IMR-90 (cell line): ENCODE results near the gene STAT3. TPM values are rescaled to one million over a fixed set of nuclear protein-coding genes. Genes with fewer than 3 reads are reported as not detected.

Experiments
- ATAC-seq: fragments of 200-7000 bp; cut with Tn5 transposase; 2 replicates; pipeline ENCODE4 v1.9.1; 2020; ENCODE audit warnings: low read depth, mild to moderate bottlenecking, moderate library complexity
- BruUV-seq: library from RNA; stranded (reverse); fragments of 400-500 nt; replicated peaks from 2 replicates; lab custom pipeline; 2021; lab: Mats Ljungman, UMichigan
- CTCF ChIA-PET: fragments of 300-600 bp; formaldehyde crosslinking; extraction: SDS; loops from one replicate; lab custom pipeline; 2021; ENCODE audit warnings: antibody characterized with exemption; lab: Yijun Ruan, JAX
- POLR2A ChIA-PET: fragments of 300-600 bp; sonication (Branson Sonifier 250); formaldehyde crosslinking; loops from one replicate; lab custom pipeline; 2022; ENCODE audit warnings: antibody characterized with exemption; ENCODE audit not compliant: unreplicated experiment; lab: Charles Lee
- DNase-seq: peaks from one replicate; pipeline ENCODE4 v3.0.0; 2013
- H2AFZ ChIP-seq: replicated peaks from 2 replicates; pipeline ENCODE3; 2013; ENCODE audit warnings: low read length, mild to moderate bottlenecking; ENCODE audit not compliant: poor library complexity
- H2AK5ac ChIP-seq: 2 replicates; pipeline ENCODE4 v1.6.1; 2013; ENCODE audit warnings: low read depth, low read length, inconsistent platforms
- H2AK9ac ChIP-seq: replicated peaks from 2 replicates; pipeline ENCODE3; 2013; ENCODE audit warnings: mild to moderate bottlenecking, low read depth, low read length, moderate library complexity; ENCODE audit not compliant: poor library complexity
- H2BK120ac ChIP-seq: 2 replicates; pipeline ENCODE4 v1.6.1; 2013; ENCODE audit warnings: low read depth, low read length, inconsistent platforms
- H2BK15ac ChIP-seq: 3 replicates; pipeline ENCODE4 v1.6.1; 2013; ENCODE audit warnings: low read depth, low read length, inconsistent platforms
- H2BK20ac ChIP-seq: 2 replicates; pipeline ENCODE4 v1.6.1; 2013; ENCODE audit warnings: low read depth, mild to moderate bottlenecking, inconsistent platforms, low read length, moderate library complexity
- H2BK5ac ChIP-seq: 2 replicates; pipeline ENCODE4 v1.6.1; 2013; ENCODE audit warnings: mild to moderate bottlenecking, low read depth, low read length, inconsistent platforms; ENCODE audit not compliant: poor library complexity, severe bottlenecking
- H3K14ac ChIP-seq: replicated peaks from 2 replicates; pipeline ENCODE4 v1.6.1; 2013; ENCODE audit warnings: low read depth, low read length, inconsistent platforms
- H3K18ac ChIP-seq: 2 replicates; pipeline ENCODE4 v1.6.1; 2013; ENCODE audit warnings: low read depth, low read length, control low read depth
- H3K23ac ChIP-seq: 2 replicates; pipeline ENCODE4 v1.6.1; 2013; ENCODE audit warnings: low read depth, low read length, inconsistent platforms
- H3K27ac ChIP-seq: 2 replicates; pipeline ENCODE4 v1.5.1; 2013; ENCODE audit warnings: mild to moderate bottlenecking, control low read depth, low read length; ENCODE audit not compliant: insufficient read depth
- H3K27me3 ChIP-seq: 2 replicates; pipeline ENCODE4 v1.6.1; 2013; ENCODE audit warnings: low read length; ENCODE audit not compliant: control insufficient read depth, insufficient read depth
- H3K36me3 ChIP-seq: 2 replicates; pipeline ENCODE4 v1.6.1; 2013; ENCODE audit warnings: low read length, mixed read lengths; ENCODE audit not compliant: control insufficient read depth, insufficient read depth
- H3K4ac ChIP-seq: 2 replicates; pipeline ENCODE4 v1.6.1; 2013; ENCODE audit warnings: low read depth, low read length, inconsistent platforms
- H3K4me1 ChIP-seq: 2 replicates; pipeline ENCODE4 v1.6.1; 2013; ENCODE audit warnings: low read length, mixed read lengths; ENCODE audit not compliant: control insufficient read depth, insufficient read depth
- H3K4me2 ChIP-seq: 2 replicates; pipeline ENCODE4 v1.6.1; 2013; ENCODE audit warnings: low read depth, mild to moderate bottlenecking, control low read depth, low read length, moderate library complexity
- H3K4me3 ChIP-seq: 2 replicates; pipeline ENCODE4 v1.5.1; 2013; ENCODE audit warnings: low read depth, mild to moderate bottlenecking, control low read depth, low read length, moderate library complexity; ENCODE audit not compliant: insufficient read depth
- H3K56ac ChIP-seq: 2 replicates; pipeline ENCODE4 v1.6.1; 2013; ENCODE audit warnings: low read length, inconsistent platforms; ENCODE audit not compliant: insufficient read depth; ENCODE audit errors: extremely low read depth
- H3K79me1 ChIP-seq, 2 experiments: 2 replicates each; pipeline ENCODE4 v1.6.1; 2013; ENCODE audit warnings: low read length in 2 of 2, inconsistent platforms in 1 of 2, low read depth in 1 of 2
- H3K9ac ChIP-seq: 2 replicates; pipeline ENCODE4 v1.6.1; 2013; ENCODE audit warnings: low read depth, low read length, control low read depth
- H3K9me1 ChIP-seq: 2 replicates; pipeline ENCODE4 v1.6.1; 2013; ENCODE audit warnings: low read length, inconsistent platforms; ENCODE audit not compliant: insufficient read depth
- H3K9me3 ChIP-seq: 2 replicates; pipeline ENCODE4 v1.6.1; 2013; ENCODE audit warnings: low read length; ENCODE audit not compliant: control insufficient read depth, insufficient read depth
- H4K20me1 ChIP-seq: 2 replicates; pipeline ENCODE4 v1.6.1; 2013; ENCODE audit warnings: low read length, inconsistent platforms; ENCODE audit not compliant: insufficient read depth
- H4K5ac ChIP-seq: 2 replicates; pipeline ENCODE4 v1.6.1; 2013; ENCODE audit warnings: mild to moderate bottlenecking, low read depth, low read length, control low read depth
- H4K8ac ChIP-seq, 2 experiments: 2 replicates each; pipeline ENCODE4 v1.6.1; 2013; ENCODE audit warnings: low read depth in 2 of 2, low read length in 2 of 2, control low read depth in 1 of 2, inconsistent platforms in 1 of 2
- H4K91ac ChIP-seq: 2 replicates; pipeline ENCODE4 v1.6.1; 2013; ENCODE audit warnings: low read depth, low read length, inconsistent platforms; ENCODE audit not compliant: insufficient read depth
- ELK1 ChIP-seq: fragments of 150-350 bp; IDR thresholded peaks from 2 replicates; pipeline ENCODE4 v1.6.1; 2016; ENCODE audit warnings: low read depth, mild to moderate bottlenecking, low read length, moderate library complexity, borderline replicate concordance
- MXI1 ChIP-seq: IDR thresholded peaks from 2 replicates; pipeline ENCODE4 v1.6.1; 2012; ENCODE audit warnings: low read depth, mild to moderate bottlenecking, low read length, moderate library complexity, borderline replicate concordance
- NFE2L2 ChIP-seq: fragments of 150-350 bp; IDR thresholded peaks from 2 replicates; pipeline ENCODE4 v1.6.1; 2016; ENCODE audit warnings: low read depth, mild to moderate bottlenecking, low read length
- POLR2A ChIP-seq: IDR thresholded peaks from 2 replicates; pipeline ENCODE4 v1.6.1; 2012; ENCODE audit warnings: mild to moderate bottlenecking, low read depth, low read length
- SMC3 ChIP-seq: fragments of 150-350 bp; IDR thresholded peaks from 2 replicates; pipeline ENCODE4 v1.6.1; 2016; ENCODE audit warnings: low read depth, mild to moderate bottlenecking, antibody characterized with exemption, low read length, moderate library complexity
- WGBS, 2 experiments: methylation state at CpG; one replicate each; pipeline versions ENCODE4 v1.1.5 to v1.1.7; 2013; ENCODE audit warnings: missing lambda C conversion rate in 2 of 2; ENCODE audit not compliant: insufficient read length in 1 of 2; ENCODE audit errors: extremely low coverage in 2 of 2; 5-methylcytosine and 5-hydroxymethylcytosine counted together
- dilution Hi-C: fragments of 300-500 bp; cut with HindIII; formaldehyde crosslinking; loops from one replicate; pipeline ENCODE4 v1.14.3; 2018; ENCODE audit warnings: low sequenced_read_pairs; ENCODE audit not compliant: unreplicated experiment
- in situ Hi-C: fragments of 300-500 bp; cut with MboI; formaldehyde crosslinking; loops from 3 replicates; pipeline ENCODE4 v1.14.3; 2019; ENCODE audit warnings: low sequenced_read_pairs, inconsistent platforms, mixed read lengths
- intact Hi-C: fragments of 100-400 bp; cut with micrococcal nuclease; formaldehyde crosslinking; loops from 2 replicates; pipeline ENCODE4 v1.10.0; 2022
- polyA plus RNA-seq, 3 experiments: library from polyadenylated mRNA; depleted of rRNA; stranded (reverse); fragments of >200 nt; gene quantifications; 2 replicates each; pipeline ENCODE4 v1.2.3, GENCODE V29; 2012; ENCODE audit warnings: low replicate concordance in 1 of 3
- total RNA-seq: library from RNA; depleted of rRNA; stranded (reverse); fragments of >200 nt; gene quantifications from 2 replicates; pipeline ENCODE4 v1.2.3, GENCODE V29; 2012
- TF ChIP-seq, protein P1 (sequence below): fragments of 150-350 bp; IDR thresholded peaks from 2 replicates; pipeline ENCODE4 v1.6.1; 2017; ENCODE audit warnings: mild to moderate bottlenecking, antibody characterized with exemption, low read length, low read depth

STAT3 gene
- total and polyA plus RNA-seq, 2 of the 4 experiments (the other 2 are of a cell fraction) = 47.2 to 66.3 TPM

- H2AFZ ChIP-seq = no peak overlapping the region
- H3K9ac ChIP-seq = no peak overlapping the region
- H3K4me2 ChIP-seq = no peak overlapping the region
- peaks cover 97% of the 10 kb centered on the region for H4K20me1 ChIP-seq
- no peak overlapping the region for H2BK20ac ChIP-seq
- H2AK9ac ChIP-seq = no peak overlapping the region
- no peak overlapping the region for H4K5ac ChIP-seq
- BruUV-seq = no TSS peak
- H3K14ac ChIP-seq = no peak overlapping the region
- peaks cover 41% of the 10 kb centered on the region for H3K4me1 ChIP-seq
- H2BK5ac ChIP-seq = no peak overlapping the region
- ChIA-PET POLR2A (no interaction called here), CTCF (no interaction called here)
- no peak overlapping the region for H3K23ac ChIP-seq
- 91% methylated on average over 10 of the region's 35 CpGs; no CpG with 5 or more reads in 1 of the 2 experiments for WGBS, 2 experiments
- no peak overlapping the region for H3K27ac ChIP-seq
- in situ Hi-C loops = no loop called here
- H3K9me1 ChIP-seq = peaks cover 34% of the 10 kb centered on the region
- no peaks in the 10 kb centered on the region for H3K9me3 ChIP-seq
- H3K4me3 ChIP-seq = no peak overlapping the region
- no peak overlapping the region for H2BK15ac ChIP-seq
- no peak overlapping the region for H2BK120ac ChIP-seq
- intact Hi-C loops = loop anchor here (5.0 kb wide), 1 partner anchor 112 kb away; no protein-coding TSS in a partner anchor
- no peak overlapping the region for H4K8ac ChIP-seq
- no peak overlapping the region for H3K4ac ChIP-seq
- no peak for DNase-seq
- peaks cover 17 to 88% of the 10 kb centered on the region in 2 experiments for H3K79me1 ChIP-seq
- no peak overlapping the region for H3K18ac ChIP-seq
- H3K36me3 ChIP-seq = peaks cover 36% of the 10 kb centered on the region
- H2AK5ac ChIP-seq = no peak overlapping the region
- H3K56ac ChIP-seq = no peak overlapping the region
- TF ChIP-seq ELK1 (no peak), NFE2L2 (no peak), MXI1 (no peak), SMC3 (no peak), POLR2A (no peak)
- TF ChIP-seq, protein P1, sequence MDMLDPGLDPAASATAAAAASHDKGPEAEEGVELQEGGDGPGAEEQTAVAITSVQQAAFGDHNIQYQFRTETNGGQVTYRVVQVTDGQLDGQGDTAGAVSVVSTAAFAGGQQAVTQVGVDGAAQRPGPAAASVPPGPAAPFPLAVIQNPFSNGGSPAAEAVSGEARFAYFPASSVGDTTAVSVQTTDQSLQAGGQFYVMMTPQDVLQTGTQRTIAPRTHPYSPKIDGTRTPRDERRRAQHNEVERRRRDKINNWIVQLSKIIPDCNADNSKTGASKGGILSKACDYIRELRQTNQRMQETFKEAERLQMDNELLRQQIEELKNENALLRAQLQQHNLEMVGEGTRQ = no peak
- no peak for ATAC-seq
- dilution Hi-C loops = no loop called here
- no peak overlapping the region for H4K91ac ChIP-seq
- no peaks in the 10 kb centered on the region for H3K27me3 ChIP-seq
Observed at GRCh38 chr17:42405076-42405475, 16.8 kb upstream of the STAT3 start.
